ENCODE measurements around the gene RPS6KB1.
"Not testable (repeated sequence)": the region's sequence is repeated elsewhere in the genome, so short reads cannot be mapped to it uniquely, and the experiment has no call there.

RPS6KB1 gene

GRCh38 chr17:59851439-59852375, 41.2 kb upstream of the RPS6KB1 start:
- no peak overlapping the region for H3K4me3 ChIP-seq (replicated peaks; ENCODE audit: low read depth, low read length)
- DNase-seq (ENCODE audit: extremely low read depth, low read depth): peak; percentile 86
- TF ChIP-seq CTCF (IDR thresholded peaks at IDR 0.05; ENCODE audit: low read depth, low read length, missing control alignments): no peak

GRCh38 chr17:59852847-59853167, 40.1 kb upstream of the RPS6KB1 start:
- not testable (repeated sequence) for DNase-seq (ENCODE audit: extremely low read depth, low read depth); H3K4me3 ChIP-seq (replicated peaks; ENCODE audit: low read depth, low read length)

- no peak for DNase-seq (ENCODE audit: extremely low read depth, low read depth)
Observed at GRCh38 chr17:59853168-59853918, 39.6 kb upstream of the RPS6KB1 start.

GRCh38 chr17:59853919-59854729, 38.8 kb upstream of the RPS6KB1 start:
- H3K4me3 ChIP-seq (replicated peaks; ENCODE audit: low read depth, low read length); DNase-seq (ENCODE audit: extremely low read depth, low read depth): not testable (repeated sequence)

More at GRCh38 chr17:59853168-59853918, 39.6 kb upstream of the RPS6KB1 start:
- peak; percentile 56 for TF ChIP-seq CTCF (IDR thresholded peaks at IDR 0.05; ENCODE audit: low read depth, low read length, missing control alignments)
- no peak overlapping the region for H3K4me3 ChIP-seq (replicated peaks; ENCODE audit: low read depth, low read length)

DNA sequence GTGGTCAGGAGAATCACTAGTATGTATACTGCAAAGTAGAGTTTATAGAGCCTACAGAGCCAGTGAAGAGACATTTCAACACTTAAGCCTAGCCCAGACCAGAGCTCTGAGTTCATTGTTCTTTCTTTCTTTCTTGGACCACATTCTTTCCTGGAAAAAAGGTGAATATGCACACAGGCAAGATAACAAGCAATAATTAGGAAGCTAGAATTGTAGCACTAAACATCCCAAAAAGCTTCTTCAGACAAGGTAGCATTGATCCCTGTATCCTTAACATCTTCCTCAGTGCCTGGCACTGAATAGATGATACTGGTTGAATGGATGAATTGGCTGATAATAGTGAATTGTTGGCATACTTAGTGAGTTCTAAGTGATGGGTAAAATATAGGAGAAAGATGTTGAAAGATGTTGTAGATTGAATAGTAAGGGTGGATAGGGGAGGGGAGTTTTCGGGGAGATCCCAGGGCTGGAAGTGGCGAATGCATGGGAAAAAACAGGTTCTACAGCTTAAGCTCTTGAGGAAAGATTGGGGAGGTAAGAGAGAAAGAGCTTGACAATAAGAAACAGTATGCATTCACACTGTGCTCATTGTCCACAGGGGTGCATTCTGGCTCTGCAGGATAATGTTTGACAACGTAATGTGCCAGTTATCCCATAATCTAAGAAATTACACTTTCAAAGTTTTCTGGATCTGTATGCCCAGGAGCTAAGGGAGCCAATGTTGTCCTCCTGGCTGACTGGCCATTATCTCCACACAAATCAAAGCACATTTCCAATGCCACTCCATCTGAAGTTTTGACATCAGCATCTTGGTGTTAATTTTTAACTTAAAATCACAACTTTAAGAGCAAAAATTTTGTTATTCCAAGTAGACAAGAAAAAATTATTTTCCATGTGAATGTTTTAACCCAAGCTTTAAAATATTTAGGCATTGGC, 35.8 kb upstream of the RPS6KB1 start:
- TF ChIP-seq CTCF (IDR thresholded peaks at IDR 0.05; ENCODE audit: low read depth, low read length, missing control alignments): no peak
- DNase-seq (ENCODE audit: extremely low read depth, low read depth): no peak

DNA sequence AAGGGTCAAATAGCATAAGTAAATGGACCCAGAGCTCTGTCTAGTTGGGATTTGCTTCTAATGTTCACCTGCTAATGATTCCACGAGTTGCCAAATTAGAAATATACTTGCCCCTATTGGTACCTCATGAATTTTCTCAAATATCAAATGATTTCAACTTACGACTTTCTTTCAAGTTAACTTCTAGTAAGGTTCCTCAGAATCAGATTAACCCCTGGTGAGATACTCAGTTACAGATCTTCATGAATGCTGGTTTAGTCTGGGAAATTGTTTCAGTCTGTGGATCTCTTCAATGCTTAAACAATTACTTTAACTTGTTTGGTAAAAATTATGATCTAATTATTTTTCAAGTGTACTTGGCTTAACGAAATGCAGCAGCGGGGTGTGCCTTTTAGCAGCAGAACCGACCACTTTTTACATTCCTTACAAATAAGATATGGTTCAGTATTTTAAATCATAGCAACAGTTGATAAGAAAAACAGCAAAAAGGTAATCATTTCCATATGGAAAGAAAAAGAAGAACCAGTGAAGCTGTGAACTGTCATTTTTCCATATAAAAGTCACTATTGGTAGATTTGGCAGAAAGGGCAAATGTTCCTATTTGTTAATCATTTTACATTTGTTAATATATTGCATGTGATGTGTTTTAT, 34.6 kb upstream of the RPS6KB1 start:
- TF ChIP-seq CTCF (IDR thresholded peaks at IDR 0.05; ENCODE audit: low read depth, low read length, missing control alignments): no peak
- no peak for DNase-seq (ENCODE audit: extremely low read depth, low read depth)
- H3K4me3 ChIP-seq (replicated peaks; ENCODE audit: low read depth, low read length): no peak overlapping the region

More for the DNA sequence above, 35.8 kb upstream of the RPS6KB1 start:
- no peak overlapping the region for H3K4me3 ChIP-seq (replicated peaks; ENCODE audit: low read depth, low read length)
